Measurements from ENCODE around the gene GRM8. TPM values are rescaled to one million over a fixed set of nuclear protein-coding genes. Genes with fewer than 3 reads are reported as not detected.

GRM8 gene
- not detected for polyA plus RNA-seq (2012; ENCODE audit: insufficient read length, low read depth)

DNA sequence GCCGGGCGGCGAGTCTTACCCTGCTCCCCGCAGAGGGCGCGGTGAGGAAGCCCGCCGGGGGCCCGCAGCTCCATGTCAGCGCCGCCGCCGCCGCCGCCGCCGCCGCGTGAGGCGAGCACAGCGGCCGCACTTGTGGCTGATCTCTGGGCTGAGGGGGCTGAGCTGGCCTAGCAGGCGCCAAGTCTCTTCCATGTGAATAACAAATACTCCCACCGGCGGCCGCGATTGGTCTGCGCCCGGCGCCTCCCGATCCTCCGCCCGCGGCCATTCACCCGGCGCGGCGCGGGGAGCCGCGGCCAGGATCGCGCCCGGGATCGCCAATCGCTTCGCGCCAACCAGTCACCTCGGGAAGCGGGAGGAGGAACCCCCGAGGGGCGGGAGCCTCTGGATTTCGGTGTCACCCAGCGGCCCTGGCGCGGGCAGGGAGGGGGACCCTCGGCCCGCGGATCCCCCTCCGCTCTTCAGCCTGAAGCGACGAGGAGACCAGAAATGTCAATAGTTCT, at the start of gene GRM8:
Gene GRM8, minus strand, starts transcription at position 164 of the 503 bp plus-strand sequence.
- no peak for TF ChIP-seq FOXP2 (optimal IDR thresholded peaks at IDR 0.05; ENCODE audit: borderline replicate concordance, extremely low read depth, extremely low read length, insufficient read depth)
- TF ChIP-seq POLR2AphosphoS5 (IDR thresholded peaks at IDR 0.05; ENCODE audit: low read depth, low read length), result no peak
- no peak for TF ChIP-seq TAF1 (IDR thresholded peaks at IDR 0.05; ENCODE audit: borderline replicate concordance, insufficient read depth, low read length)
- TF ChIP-seq, protein P1, sequence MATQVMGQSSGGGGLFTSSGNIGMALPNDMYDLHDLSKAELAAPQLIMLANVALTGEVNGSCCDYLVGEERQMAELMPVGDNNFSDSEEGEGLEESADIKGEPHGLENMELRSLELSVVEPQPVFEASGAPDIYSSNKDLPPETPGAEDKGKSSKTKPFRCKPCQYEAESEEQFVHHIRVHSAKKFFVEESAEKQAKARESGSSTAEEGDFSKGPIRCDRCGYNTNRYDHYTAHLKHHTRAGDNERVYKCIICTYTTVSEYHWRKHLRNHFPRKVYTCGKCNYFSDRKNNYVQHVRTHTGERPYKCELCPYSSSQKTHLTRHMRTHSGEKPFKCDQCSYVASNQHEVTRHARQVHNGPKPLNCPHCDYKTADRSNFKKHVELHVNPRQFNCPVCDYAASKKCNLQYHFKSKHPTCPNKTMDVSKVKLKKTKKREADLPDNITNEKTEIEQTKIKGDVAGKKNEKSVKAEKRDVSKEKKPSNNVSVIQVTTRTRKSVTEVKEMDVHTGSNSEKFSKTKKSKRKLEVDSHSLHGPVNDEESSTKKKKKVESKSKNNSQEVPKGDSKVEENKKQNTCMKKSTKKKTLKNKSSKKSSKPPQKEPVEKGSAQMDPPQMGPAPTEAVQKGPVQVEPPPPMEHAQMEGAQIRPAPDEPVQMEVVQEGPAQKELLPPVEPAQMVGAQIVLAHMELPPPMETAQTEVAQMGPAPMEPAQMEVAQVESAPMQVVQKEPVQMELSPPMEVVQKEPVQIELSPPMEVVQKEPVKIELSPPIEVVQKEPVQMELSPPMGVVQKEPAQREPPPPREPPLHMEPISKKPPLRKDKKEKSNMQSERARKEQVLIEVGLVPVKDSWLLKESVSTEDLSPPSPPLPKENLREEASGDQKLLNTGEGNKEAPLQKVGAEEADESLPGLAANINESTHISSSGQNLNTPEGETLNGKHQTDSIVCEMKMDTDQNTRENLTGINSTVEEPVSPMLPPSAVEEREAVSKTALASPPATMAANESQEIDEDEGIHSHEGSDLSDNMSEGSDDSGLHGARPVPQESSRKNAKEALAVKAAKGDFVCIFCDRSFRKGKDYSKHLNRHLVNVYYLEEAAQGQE (IDR thresholded peaks at IDR 0.05; ENCODE audit: insufficient read depth in 1 of 2, low read depth in 2 of 2, low read length in 2 of 2), result no peak

DNA sequence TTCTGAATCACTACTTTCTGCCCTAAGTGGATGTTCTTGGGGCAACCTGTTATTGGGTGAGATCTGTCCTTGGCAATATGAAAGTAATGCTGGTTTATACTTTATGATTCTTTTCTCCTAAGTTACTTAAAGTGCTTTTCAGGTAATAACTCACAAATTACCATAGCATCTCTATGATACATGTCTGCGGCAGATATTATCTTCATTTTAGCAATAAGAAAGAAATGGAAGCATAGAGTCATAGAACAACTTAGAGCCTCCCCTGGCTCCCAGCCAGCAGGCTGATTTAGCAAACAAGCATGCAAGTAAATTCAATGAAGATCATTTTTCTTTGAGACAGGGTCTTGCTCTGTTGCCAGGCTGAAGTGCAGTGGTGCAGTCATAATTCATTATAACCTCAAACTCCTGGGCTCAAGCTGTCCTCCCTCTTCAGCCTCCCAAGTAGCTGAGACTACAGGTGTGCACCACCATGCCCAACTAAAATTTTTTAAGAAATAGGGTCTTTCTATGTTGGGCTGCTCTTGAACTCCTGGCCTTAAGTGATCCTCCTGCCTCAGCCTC, 38.1 kb upstream of the GRM8 start:
- no peak for TF ChIP-seq FOXP2 (optimal IDR thresholded peaks at IDR 0.05; ENCODE audit: borderline replicate concordance, extremely low read depth, extremely low read length, insufficient read depth)
- TF ChIP-seq POLR2AphosphoS5 (IDR thresholded peaks at IDR 0.05; ENCODE audit: low read depth, low read length), result no peak
- TF ChIP-seq TAF1 (IDR thresholded peaks at IDR 0.05; ENCODE audit: borderline replicate concordance, insufficient read depth, low read length), result no peak
- TF ChIP-seq SIN3A (IDR thresholded peaks at IDR 0.05; ENCODE audit: borderline replicate concordance, insufficient read depth, low read length), result no peak
- TF ChIP-seq, protein P1 (IDR thresholded peaks at IDR 0.05; ENCODE audit: insufficient read depth in 1 of 2, low read depth in 2 of 2, low read length in 2 of 2), result no peak

DNA sequence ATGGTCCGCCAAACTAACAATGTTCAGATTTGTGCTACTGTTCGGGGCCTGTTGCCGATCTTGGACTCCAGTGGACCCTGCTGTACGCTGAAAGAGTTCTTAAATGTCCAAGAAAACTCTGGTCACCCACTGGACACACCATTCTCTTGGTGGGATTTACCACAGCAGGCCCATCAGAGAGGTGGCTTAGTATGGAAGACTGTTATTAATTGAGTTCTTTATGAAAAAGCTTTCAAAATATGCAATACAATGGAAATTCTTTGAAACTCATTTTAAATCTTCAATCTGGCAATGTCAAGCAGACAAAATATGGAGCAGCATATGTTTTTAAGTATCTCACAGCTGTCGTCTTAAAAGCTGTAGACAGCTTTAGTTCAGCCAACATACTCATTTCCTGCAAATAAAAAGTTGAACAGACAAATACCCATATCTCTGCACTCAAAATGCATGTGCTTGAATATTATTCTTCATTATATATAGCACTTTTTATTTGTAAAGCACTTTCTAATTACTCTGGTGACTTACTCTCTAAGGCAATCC, 37.4 kb upstream of the GRM8 start:
- TF ChIP-seq POLR2AphosphoS5 (IDR thresholded peaks at IDR 0.05; ENCODE audit: low read depth, low read length), result no peak
- no peak for TF ChIP-seq FOXP2 (optimal IDR thresholded peaks at IDR 0.05; ENCODE audit: borderline replicate concordance, extremely low read depth, extremely low read length, insufficient read depth)
- TF ChIP-seq, protein P1 (IDR thresholded peaks at IDR 0.05; ENCODE audit: insufficient read depth in 1 of 2, low read depth in 2 of 2, low read length in 2 of 2), result no peak
- no peak for TF ChIP-seq TAF1 (IDR thresholded peaks at IDR 0.05; ENCODE audit: borderline replicate concordance, insufficient read depth, low read length)
- no peak for TF ChIP-seq SIN3A (IDR thresholded peaks at IDR 0.05; ENCODE audit: borderline replicate concordance, insufficient read depth, low read length)

DNA sequence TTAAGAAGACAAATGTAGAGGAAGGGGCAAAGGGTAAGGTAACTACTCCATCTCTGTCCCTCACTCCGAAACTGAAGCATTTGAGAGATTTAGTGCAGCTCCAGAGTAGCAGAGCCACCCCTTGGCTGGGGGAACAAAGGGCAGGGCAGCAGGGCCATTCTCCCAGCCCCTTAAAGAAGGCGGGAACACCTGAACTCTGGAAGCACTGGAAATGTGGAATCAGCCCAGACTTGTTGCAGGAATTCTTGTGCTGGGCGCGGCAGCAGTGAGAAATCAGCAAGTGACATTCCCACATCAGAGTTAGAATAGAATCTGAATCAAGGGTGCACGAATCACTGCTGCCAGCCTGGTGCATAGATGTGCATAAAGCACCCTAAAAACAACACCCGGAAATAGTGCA, 34.4 kb upstream of the GRM8 start:
- TF ChIP-seq FOXP2 (optimal IDR thresholded peaks at IDR 0.05; ENCODE audit: borderline replicate concordance, extremely low read depth, extremely low read length, insufficient read depth) (no peak), POLR2AphosphoS5 (IDR thresholded peaks at IDR 0.05; ENCODE audit: low read depth, low read length) (no peak), TAF1 (IDR thresholded peaks at IDR 0.05; ENCODE audit: borderline replicate concordance, insufficient read depth, low read length) (no peak), SIN3A (IDR thresholded peaks at IDR 0.05; ENCODE audit: borderline replicate concordance, insufficient read depth, low read length) (no peak)
- TF ChIP-seq, protein P1 (IDR thresholded peaks at IDR 0.05; ENCODE audit: insufficient read depth in 1 of 2, low read depth in 2 of 2, low read length in 2 of 2), result no peak

All from PFSK-1 (cell line).